ENCODE measurements around the gene DCXR. TPM values are rescaled to one million over a fixed set of nuclear protein-coding genes. Genes with fewer than 3 reads are reported as not detected.

Gene DCXR
- total RNA-seq, 1 donor from 2014 or later, result 49.9 TPM

DNA sequence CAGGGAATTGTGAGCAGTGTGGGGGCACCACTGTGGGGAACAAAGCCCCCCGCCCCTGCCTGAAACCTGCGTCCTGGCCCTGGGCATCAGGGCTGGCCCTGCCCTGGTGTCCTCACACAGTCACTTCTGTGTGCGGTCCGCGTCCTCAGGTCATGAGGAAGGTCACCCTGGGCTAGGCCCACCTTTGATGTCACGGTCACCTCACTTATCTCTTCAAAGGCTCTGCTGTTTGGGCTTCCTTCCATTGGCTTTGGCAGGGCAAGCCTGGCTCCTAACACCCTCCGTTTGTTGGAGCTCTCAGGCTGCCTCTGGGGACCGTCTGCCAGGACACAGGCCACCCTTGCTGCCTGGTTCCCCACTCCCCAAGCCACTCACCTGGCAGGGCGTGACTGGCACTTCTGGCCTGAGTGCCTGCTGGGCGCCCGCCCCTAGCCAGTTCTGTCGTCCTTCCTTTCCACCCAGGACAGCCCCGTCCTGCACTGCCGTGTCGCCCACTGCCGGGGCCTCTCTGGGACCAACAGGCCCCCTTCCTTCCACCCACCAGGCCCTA, 23.6 kb downstream of the DCXR start:
- Mint-ChIP-seq H3K36me3 (ENCODE audit: low read depth, unreplicated experiment) (no peaks in the 10 kb centered on the region), H3K27me3 (ENCODE audit: low read depth, unreplicated experiment) (no peaks in the 10 kb centered on the region), H3K4me1 (ENCODE audit: low read depth, unreplicated experiment) (no peaks in the 10 kb centered on the region), H3K9me3 (ENCODE audit: unreplicated experiment) (no peaks in the 10 kb centered on the region), H3K4me3 (ENCODE audit: unreplicated experiment) (no peak overlapping the region), H3K27ac (ENCODE audit: unreplicated experiment) (no peak overlapping the region)
- Histone ChIP-seq H4K20me1 (ENCODE audit: insufficient read depth, low read length) (no peaks in the 10 kb centered on the region), H3K9me3 (ENCODE audit: insufficient read depth, low read depth, low read length) (no peaks in the 10 kb centered on the region), H2AFZ (ENCODE audit: low read depth, low read length) (no peak overlapping the region), H3K27me3 (ENCODE audit: insufficient read depth, low read length) (no peaks in the 10 kb centered on the region), H3K4me3 (ENCODE audit: insufficient read depth, low read depth, low read length) (no peak overlapping the region), H3K4me1 (ENCODE audit: insufficient read depth, low read length) (no peaks in the 10 kb centered on the region), H3K79me2 (ENCODE audit: insufficient read depth, low read length) (no peaks in the 10 kb centered on the region), H3K4me2 (ENCODE audit: low read length) (no peak overlapping the region), H3K9ac (ENCODE audit: low read length) (no peak overlapping the region), H3K27ac (ENCODE audit: low read depth, low read length) (no peak overlapping the region), H3K36me3 (ENCODE audit: insufficient read depth, low read length) (no peaks in the 10 kb centered on the region)
- no peak for TF ChIP-seq CTCF (IDR thresholded peaks at IDR 0.05; ENCODE audit: insufficient read depth, low read depth, low read length)
- TF ChIP-seq EZH2 (IDR thresholded peaks at IDR 0.05; ENCODE audit: insufficient read depth, low read length), result no peak
- DNase-seq (ENCODE audit: low read depth) (no peak), FAIRE-seq (no peak)

DNA sequence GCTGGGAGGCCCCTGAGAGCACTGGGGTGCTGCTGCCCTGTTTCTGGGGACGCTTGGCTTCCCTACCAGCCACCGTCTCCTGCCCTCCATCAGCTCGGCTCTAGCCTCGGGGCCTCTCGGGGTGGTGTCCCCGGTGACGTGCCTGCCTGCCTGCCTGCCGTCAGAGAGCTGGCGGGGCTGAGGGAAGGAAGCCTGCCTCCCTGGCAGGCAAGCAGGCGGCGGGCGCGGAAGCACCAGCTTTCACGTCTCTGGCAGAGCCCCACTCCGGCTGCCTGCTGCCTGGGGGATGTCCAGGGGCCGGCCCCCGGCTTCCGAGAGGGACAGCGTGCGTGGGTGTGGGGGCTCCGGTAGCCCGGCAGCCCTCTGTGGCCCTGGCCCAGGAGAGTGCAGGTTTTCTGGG, 24.2 kb downstream of the DCXR start:
- Histone ChIP-seq H2AFZ (ENCODE audit: low read depth, low read length) (no peak overlapping the region), H3K4me2 (ENCODE audit: low read length) (no peak overlapping the region), H4K20me1 (ENCODE audit: insufficient read depth, low read length) (no peaks in the 10 kb centered on the region), H3K9me3 (ENCODE audit: insufficient read depth, low read depth, low read length) (no peaks in the 10 kb centered on the region), H3K4me1 (ENCODE audit: insufficient read depth, low read length) (no peaks in the 10 kb centered on the region), H3K4me3 (ENCODE audit: insufficient read depth, low read depth, low read length) (no peak overlapping the region), H3K27ac (ENCODE audit: low read depth, low read length) (no peak overlapping the region), H3K36me3 (ENCODE audit: insufficient read depth, low read length) (no peaks in the 10 kb centered on the region), H3K27me3 (ENCODE audit: insufficient read depth, low read length) (no peaks in the 10 kb centered on the region), H3K9ac (ENCODE audit: low read length) (no peak overlapping the region), H3K79me2 (ENCODE audit: insufficient read depth, low read length) (no peaks in the 10 kb centered on the region)
- TF ChIP-seq EZH2 (IDR thresholded peaks at IDR 0.05; ENCODE audit: insufficient read depth, low read length) (no peak), CTCF (IDR thresholded peaks at IDR 0.05; ENCODE audit: insufficient read depth, low read depth, low read length) (no peak)
- Mint-ChIP-seq H3K4me1 (ENCODE audit: low read depth, unreplicated experiment) (no peaks in the 10 kb centered on the region), H3K4me3 (ENCODE audit: unreplicated experiment) (no peak overlapping the region), H3K27me3 (ENCODE audit: low read depth, unreplicated experiment) (no peaks in the 10 kb centered on the region), H3K9me3 (ENCODE audit: unreplicated experiment) (no peaks in the 10 kb centered on the region), H3K27ac (ENCODE audit: unreplicated experiment) (no peak overlapping the region), H3K36me3 (ENCODE audit: low read depth, unreplicated experiment) (no peaks in the 10 kb centered on the region)
- no peak for DNase-seq (ENCODE audit: low read depth)
- no peak for FAIRE-seq

- Histone ChIP-seq H3K4me3 (ENCODE audit: insufficient read depth, low read depth, low read length) (no peak overlapping the region), H3K9me3 (ENCODE audit: insufficient read depth, low read depth, low read length) (no peaks in the 10 kb centered on the region), H3K4me2 (ENCODE audit: low read length) (no peak overlapping the region), H3K27me3 (ENCODE audit: insufficient read depth, low read length) (no peaks in the 10 kb centered on the region), H3K79me2 (ENCODE audit: insufficient read depth, low read length) (no peaks in the 10 kb centered on the region), H4K20me1 (ENCODE audit: insufficient read depth, low read length) (no peaks in the 10 kb centered on the region), H3K9ac (ENCODE audit: low read length) (no peak overlapping the region), H2AFZ (ENCODE audit: low read depth, low read length) (no peak overlapping the region), H3K27ac (ENCODE audit: low read depth, low read length) (no peak overlapping the region), H3K36me3 (ENCODE audit: insufficient read depth, low read length) (no peaks in the 10 kb centered on the region), H3K4me1 (ENCODE audit: insufficient read depth, low read length) (peaks cover 1% of the 10 kb centered on the region)
- H3K4me3 Mint-ChIP-seq (ENCODE audit: unreplicated experiment), result no peak overlapping the region
- no peaks in the 10 kb centered on the region for H3K9me3 Mint-ChIP-seq (ENCODE audit: unreplicated experiment)
- H3K27me3 Mint-ChIP-seq (ENCODE audit: low read depth, unreplicated experiment), result no peaks in the 10 kb centered on the region
- H3K4me1 Mint-ChIP-seq (ENCODE audit: low read depth, unreplicated experiment), result no peaks in the 10 kb centered on the region
- DNase-seq (ENCODE audit: low read depth) (no peak), FAIRE-seq (no peak)
- H3K27ac Mint-ChIP-seq (ENCODE audit: unreplicated experiment), result no peak overlapping the region
- no peaks in the 10 kb centered on the region for H3K36me3 Mint-ChIP-seq (ENCODE audit: low read depth, unreplicated experiment)
- TF ChIP-seq EZH2 (IDR thresholded peaks at IDR 0.05; ENCODE audit: insufficient read depth, low read length), result no peak
- no peak for TF ChIP-seq CTCF (IDR thresholded peaks at IDR 0.05; ENCODE audit: insufficient read depth, low read depth, low read length)
Observed at GRCh38 chr17:82012640-82013295, 24.7 kb downstream of the DCXR start.

All from astrocyte (in vitro differentiated cells and primary cell).